Gastrocnemius medialis (tissue), 4 donors: ENCODE measurements around the gene KEL.

Source experiments
- POLR2A ChIP-seq, 2 donors: fragments of 450-650 bp; IDR thresholded peaks; one replicate each; pipeline ENCODE4 v1.6.1; 2017; ENCODE audit warnings: antibody characterized with exemption in 2 of 2, mild to moderate bottlenecking in 2 of 2, moderate library complexity in 2 of 2
- TF ChIP-seq, protein P1 (sequence below), 5 experiments: fragments of 450-650 bp in 3 of 5; fragments of 200-600 bp in 2 of 5; sonication (generic) in 2 of 5; IDR thresholded peaks in 4 of 5; conservative IDR thresholded peaks in 1 of 5; 1 replicate in 4 of 5; 2 replicates in 1 of 5; pipeline ENCODE4 v1.5.1; 2016 to 2019; ENCODE audit warnings: antibody characterized with exemption in 5 of 5, mild to moderate bottlenecking in 3 of 5, moderate library complexity in 3 of 5

DNA sequence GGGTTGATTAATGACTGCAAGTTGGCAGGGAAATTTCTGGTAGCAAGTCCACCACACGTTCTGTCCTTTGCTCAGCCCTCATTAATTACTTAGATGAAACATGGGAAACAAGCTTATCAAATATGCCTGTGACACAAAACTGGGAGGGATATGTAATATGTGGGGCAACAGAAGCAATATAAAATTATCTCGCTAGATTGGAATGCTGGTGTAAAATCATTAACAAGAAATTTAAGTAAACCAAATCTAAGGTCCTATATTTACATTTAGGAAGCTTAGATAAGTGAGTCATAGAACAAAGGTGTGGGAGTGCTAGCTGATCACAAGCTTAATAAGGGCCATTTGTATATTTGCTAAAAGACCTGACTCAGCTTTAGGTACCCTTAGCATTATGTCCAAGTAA lies 52.1 kb downstream of the KEL start:
- TF ChIP-seq, protein P1, sequence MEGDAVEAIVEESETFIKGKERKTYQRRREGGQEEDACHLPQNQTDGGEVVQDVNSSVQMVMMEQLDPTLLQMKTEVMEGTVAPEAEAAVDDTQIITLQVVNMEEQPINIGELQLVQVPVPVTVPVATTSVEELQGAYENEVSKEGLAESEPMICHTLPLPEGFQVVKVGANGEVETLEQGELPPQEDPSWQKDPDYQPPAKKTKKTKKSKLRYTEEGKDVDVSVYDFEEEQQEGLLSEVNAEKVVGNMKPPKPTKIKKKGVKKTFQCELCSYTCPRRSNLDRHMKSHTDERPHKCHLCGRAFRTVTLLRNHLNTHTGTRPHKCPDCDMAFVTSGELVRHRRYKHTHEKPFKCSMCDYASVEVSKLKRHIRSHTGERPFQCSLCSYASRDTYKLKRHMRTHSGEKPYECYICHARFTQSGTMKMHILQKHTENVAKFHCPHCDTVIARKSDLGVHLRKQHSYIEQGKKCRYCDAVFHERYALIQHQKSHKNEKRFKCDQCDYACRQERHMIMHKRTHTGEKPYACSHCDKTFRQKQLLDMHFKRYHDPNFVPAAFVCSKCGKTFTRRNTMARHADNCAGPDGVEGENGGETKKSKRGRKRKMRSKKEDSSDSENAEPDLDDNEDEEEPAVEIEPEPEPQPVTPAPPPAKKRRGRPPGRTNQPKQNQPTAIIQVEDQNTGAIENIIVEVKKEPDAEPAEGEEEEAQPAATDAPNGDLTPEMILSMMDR (IDR thresholded peaks at IDR 0.05 in 4 of 5, conservative IDR thresholded peaks at IDR 0.05 in 1 of 5), result no peak
- TF ChIP-seq POLR2A (IDR thresholded peaks at IDR 0.05), result no peak
